ENCODE data around the gene TEX35. TPM values are rescaled to one million over a fixed set of nuclear protein-coding genes. Genes with fewer than 3 reads are reported as not detected.
"Not testable (repeated sequence)": the region's sequence is repeated elsewhere in the genome, so short reads cannot be mapped to it uniquely, and the experiment has no call there.

TEX35 gene
- total RNA-seq, 3 donors from 2014 or later: not detected

DNA sequence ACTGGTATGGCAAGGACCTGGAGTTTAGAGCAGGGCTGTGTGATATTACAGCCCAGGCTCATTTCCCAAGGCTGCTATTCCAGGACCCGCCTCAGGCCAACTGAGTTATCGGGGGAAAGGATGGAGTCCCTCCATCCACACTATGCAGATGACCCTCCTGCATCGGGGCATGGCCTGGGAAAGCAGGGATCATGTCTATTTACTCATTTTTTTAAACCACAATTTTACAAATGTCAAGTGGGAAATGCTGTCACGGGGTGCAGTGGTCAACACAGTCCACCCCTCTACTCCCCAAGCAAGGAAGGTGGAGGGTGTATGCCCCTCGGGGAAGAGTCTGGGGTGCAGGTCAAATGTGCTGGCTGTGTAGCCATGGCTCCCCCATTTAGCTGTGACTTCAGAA lies 10.1 kb upstream of the TEX35 start:
- no peak for ATAC-seq
- no peaks in the 10 kb centered on the region for H3K9me3 ChIP-seq
- DNase-seq: no peak
- no peaks in the 10 kb centered on the region for H3K4me1 ChIP-seq (ENCODE audit: low read depth)
- H3K36me3 ChIP-seq (ENCODE audit: low read depth): no peaks in the 10 kb centered on the region
- intact Hi-C loops (cut with DNase I, micrococcal nuclease): loop anchor here (5.0 to 10.0 kb wide), 2 partner anchors 188 to 191 kb away; no protein-coding TSS in a partner anchor
- H3K4me3 ChIP-seq: no peak overlapping the region
- TF ChIP-seq, protein P1, sequence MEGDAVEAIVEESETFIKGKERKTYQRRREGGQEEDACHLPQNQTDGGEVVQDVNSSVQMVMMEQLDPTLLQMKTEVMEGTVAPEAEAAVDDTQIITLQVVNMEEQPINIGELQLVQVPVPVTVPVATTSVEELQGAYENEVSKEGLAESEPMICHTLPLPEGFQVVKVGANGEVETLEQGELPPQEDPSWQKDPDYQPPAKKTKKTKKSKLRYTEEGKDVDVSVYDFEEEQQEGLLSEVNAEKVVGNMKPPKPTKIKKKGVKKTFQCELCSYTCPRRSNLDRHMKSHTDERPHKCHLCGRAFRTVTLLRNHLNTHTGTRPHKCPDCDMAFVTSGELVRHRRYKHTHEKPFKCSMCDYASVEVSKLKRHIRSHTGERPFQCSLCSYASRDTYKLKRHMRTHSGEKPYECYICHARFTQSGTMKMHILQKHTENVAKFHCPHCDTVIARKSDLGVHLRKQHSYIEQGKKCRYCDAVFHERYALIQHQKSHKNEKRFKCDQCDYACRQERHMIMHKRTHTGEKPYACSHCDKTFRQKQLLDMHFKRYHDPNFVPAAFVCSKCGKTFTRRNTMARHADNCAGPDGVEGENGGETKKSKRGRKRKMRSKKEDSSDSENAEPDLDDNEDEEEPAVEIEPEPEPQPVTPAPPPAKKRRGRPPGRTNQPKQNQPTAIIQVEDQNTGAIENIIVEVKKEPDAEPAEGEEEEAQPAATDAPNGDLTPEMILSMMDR (IDR thresholded peaks at IDR 0.05): no peak

DNA sequence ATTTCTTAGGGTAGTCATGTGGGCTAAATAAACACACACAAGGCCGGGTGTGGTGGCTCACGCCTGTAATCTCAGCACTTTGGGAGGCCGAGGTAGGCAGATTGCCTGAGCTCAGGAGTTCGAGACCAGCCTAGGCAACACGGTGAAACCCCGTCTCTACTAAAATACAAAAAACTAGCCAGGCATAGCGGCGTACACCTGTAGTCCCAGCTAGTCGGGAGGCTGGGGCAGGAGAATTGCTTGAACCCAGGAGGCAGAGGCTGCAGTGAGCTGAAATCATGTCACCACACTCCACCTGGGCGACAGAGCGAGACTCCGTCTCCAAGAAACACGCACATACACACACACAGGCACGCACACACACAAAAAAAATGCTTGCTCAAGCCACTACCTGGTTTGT lies 9.6 kb upstream of the TEX35 start:
- not testable (repeated sequence) for ATAC-seq; H3K4me1 ChIP-seq (ENCODE audit: low read depth); H3K9me3 ChIP-seq; H3K36me3 ChIP-seq (ENCODE audit: low read depth); H3K4me3 ChIP-seq; DNase-seq
- intact Hi-C loops (cut with DNase I, micrococcal nuclease): loop anchor here (5.0 to 10.0 kb wide), 2 partner anchors 189 to 191 kb away; no protein-coding TSS in a partner anchor

DNA sequence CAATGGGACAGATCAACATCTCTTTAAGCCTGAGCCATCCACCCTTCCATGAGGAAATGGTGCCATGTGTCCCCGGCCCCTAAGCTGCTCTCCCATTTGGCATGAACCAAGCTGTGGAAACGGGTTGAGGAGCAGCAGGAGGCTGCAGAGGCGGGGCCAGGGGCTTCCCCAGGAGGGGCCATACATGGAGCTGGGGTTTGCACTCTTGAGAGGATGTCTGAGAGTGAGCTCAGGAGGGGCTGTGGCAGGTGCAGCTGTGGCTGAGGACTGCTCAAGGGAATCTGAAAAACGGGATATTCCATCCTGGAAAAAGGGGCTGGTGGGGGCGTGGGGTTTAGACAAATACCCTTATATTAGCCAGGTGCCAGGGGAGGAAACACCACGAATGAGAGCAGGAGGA lies 9.1 kb upstream of the TEX35 start:
- intact Hi-C loops (cut with DNase I, micrococcal nuclease): loop anchor here (5.0 to 10.0 kb wide), 2 partner anchors 189 to 192 kb away; no protein-coding TSS in a partner anchor
- Histone ChIP-seq H3K9me3 (no peaks in the 10 kb centered on the region), H3K36me3 (ENCODE audit: low read depth) (no peaks in the 10 kb centered on the region), H3K4me1 (ENCODE audit: low read depth) (no peaks in the 10 kb centered on the region), H3K4me3 (no peak overlapping the region)
- DNase-seq: no peak
- ATAC-seq: no peak
- TF ChIP-seq, protein P1 (IDR thresholded peaks at IDR 0.05): no peak

DNA sequence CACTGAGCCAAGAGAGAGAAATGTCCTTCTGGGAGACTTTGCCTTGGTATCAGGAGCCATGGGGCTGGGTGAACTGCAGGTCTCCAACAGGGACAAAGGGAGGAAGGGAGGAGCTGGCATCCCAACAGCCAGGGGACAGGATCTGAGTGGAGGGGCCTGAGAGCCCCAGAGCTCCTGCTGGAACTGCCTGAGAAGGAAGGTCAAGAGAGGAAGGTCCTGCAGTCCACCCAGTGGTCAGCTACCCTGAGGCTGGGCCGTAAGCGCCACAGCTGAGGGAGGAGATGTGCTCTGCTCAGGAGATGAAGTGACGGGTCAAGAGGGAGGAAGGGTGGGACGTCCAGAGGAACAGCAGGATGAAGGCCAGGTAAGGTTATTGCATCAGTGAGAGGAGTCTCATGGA lies 8.6 kb upstream of the TEX35 start:
- no peaks in the 10 kb centered on the region for H3K4me1 ChIP-seq (ENCODE audit: low read depth)
- ATAC-seq: no peak
- TF ChIP-seq, protein P1 (IDR thresholded peaks at IDR 0.05): no peak
- no peaks in the 10 kb centered on the region for H3K36me3 ChIP-seq (ENCODE audit: low read depth)
- DNase-seq: no peak
- H3K4me3 ChIP-seq: no peak overlapping the region
- no peaks in the 10 kb centered on the region for H3K9me3 ChIP-seq
- intact Hi-C loops (cut with DNase I, micrococcal nuclease): loop anchor here (5.0 to 10.0 kb wide), 2 partner anchors 189 to 192 kb away; no protein-coding TSS in a partner anchor

DNA sequence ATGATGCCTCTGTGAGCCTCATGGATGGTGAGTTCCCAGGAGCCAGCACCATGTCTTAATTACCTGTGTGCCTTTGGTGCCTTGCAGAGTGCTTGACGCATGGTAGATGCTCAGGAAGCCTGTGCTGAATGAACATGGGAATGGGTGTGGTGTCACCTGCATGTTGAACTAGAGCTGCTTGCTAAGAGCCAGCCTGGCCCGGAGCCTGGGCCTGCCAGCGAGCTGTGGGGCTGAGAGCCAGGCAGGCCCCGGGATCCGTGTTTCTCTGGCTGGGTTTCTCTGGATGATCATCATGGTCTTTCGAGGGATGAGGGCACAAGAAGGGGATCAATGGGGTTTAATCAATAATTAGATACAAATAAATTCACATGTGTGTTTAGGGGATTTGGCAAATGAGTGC lies 6.7 kb upstream of the TEX35 start:
- intact Hi-C loops (cut with DNase I, micrococcal nuclease): loop anchor here in 1 of 2 donors (10.0 kb wide), 1 partner anchor 191 kb away; no protein-coding TSS in a partner anchor
- no peak for ATAC-seq
- DNase-seq: no peak
- H3K4me1 ChIP-seq (ENCODE audit: low read depth): no peaks in the 10 kb centered on the region
- H3K36me3 ChIP-seq (ENCODE audit: low read depth): no peaks in the 10 kb centered on the region
- no peak overlapping the region for H3K4me3 ChIP-seq
- H3K9me3 ChIP-seq: no peaks in the 10 kb centered on the region
- TF ChIP-seq, protein P1 (IDR thresholded peaks at IDR 0.05): no peak

DNA sequence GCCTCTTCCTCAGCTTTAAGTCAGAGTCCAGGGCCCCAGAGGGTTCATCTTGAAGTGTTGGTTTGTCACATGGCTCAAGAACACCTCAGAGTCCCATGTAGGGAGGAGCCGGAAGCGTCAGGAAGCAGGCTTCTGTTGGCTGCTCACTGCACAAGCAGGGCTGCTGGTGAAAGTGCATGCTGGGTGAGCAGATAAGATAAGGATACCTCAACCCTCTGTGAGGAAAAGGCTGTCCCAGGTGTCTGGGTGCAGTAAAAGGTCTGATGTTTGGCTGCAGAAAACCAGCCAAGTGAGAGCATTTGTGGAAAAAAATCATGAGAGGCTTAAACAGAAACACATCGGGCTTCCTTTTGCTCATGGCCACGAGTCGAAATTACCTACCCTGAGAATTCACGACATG lies 6.2 kb upstream of the TEX35 start:
- TF ChIP-seq, protein P1 (IDR thresholded peaks at IDR 0.05): no peak
- Histone ChIP-seq H3K4me3 (no peak overlapping the region), H3K9me3 (no peaks in the 10 kb centered on the region), H3K36me3 (ENCODE audit: low read depth) (no peaks in the 10 kb centered on the region), H3K4me1 (ENCODE audit: low read depth) (no peaks in the 10 kb centered on the region)
- ATAC-seq (peak; percentile 88), DNase-seq (peak in 1 of 3 donors; percentile 37)
- intact Hi-C loops (cut with DNase I, micrococcal nuclease): loop anchor here in 1 of 2 donors (10.0 kb wide), 1 partner anchor 192 kb away; no protein-coding TSS in a partner anchor

All from mucosa of descending colon (tissue), 3 donors.